Measurements from ENCODE around the gene PCOLCE2.

DNA sequence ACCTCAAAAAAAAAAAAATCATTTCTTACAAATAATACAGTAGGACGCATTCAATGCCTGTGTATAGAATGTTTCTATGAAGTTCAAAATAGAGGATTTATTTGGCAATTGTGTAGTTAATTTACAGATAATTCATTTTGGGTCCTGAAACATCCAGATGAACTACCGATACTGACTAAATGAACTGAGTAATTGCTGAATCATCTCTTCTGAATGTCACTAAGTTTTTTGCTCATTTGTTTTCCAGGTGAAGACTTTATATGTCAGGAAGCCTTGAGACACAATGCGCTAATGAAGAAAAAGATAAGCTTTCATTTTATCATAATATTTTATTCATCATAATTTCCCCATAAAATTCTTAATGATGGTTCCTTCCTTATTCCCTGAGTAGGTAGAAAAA lies 39.7 kb downstream of the PCOLCE2 start:
- TF ChIP-seq, protein P1, sequence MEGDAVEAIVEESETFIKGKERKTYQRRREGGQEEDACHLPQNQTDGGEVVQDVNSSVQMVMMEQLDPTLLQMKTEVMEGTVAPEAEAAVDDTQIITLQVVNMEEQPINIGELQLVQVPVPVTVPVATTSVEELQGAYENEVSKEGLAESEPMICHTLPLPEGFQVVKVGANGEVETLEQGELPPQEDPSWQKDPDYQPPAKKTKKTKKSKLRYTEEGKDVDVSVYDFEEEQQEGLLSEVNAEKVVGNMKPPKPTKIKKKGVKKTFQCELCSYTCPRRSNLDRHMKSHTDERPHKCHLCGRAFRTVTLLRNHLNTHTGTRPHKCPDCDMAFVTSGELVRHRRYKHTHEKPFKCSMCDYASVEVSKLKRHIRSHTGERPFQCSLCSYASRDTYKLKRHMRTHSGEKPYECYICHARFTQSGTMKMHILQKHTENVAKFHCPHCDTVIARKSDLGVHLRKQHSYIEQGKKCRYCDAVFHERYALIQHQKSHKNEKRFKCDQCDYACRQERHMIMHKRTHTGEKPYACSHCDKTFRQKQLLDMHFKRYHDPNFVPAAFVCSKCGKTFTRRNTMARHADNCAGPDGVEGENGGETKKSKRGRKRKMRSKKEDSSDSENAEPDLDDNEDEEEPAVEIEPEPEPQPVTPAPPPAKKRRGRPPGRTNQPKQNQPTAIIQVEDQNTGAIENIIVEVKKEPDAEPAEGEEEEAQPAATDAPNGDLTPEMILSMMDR (IDR thresholded peaks at IDR 0.05) = no peak
- TF ChIP-seq POLR2A (IDR thresholded peaks at IDR 0.05) = no peak

Data from uterus (tissue), 2 donors.